OCI-LY7 (cell line): Measurements from ENCODE around the gene EIF4A2. TPM values are rescaled to one million over a fixed set of nuclear protein-coding genes. Genes with fewer than 3 reads are reported as not detected.
A peak's percentile ranks its signal among the peaks of the same experiment; 100 is the strongest.

Experiments
- Bru-seq: library from RNA; stranded (reverse); fragments of 400-500 nt; gene quantifications from one replicate; lab custom pipeline; 2021; lab: Mats Ljungman, UMichigan
- BruChase-seq, 2 experiments: library from RNA; stranded (reverse); fragments of 400-500 nt; gene quantifications; one replicate each; lab custom pipeline; 2021; lab: Mats Ljungman, UMichigan
- BruUV-seq: library from RNA; stranded (reverse); fragments of 400-500 nt; replicated peaks from 2 replicates; lab custom pipeline; 2021; lab: Mats Ljungman, UMichigan
- CTCF ChIA-PET: fragments of 300-600 bp; sonication (Branson Sonifier 250); formaldehyde crosslinking; loops from one replicate; lab custom pipeline; 2022; ENCODE audit warnings: antibody characterized with exemption; ENCODE audit not compliant: unreplicated experiment; lab: Charles Lee
- POLR2A ChIA-PET: fragments of 300-600 bp; sonication (Branson Sonifier 250); formaldehyde crosslinking; loops from one replicate; lab custom pipeline; 2022; ENCODE audit warnings: antibody characterized with exemption; lab: Charles Lee
- DNase-seq: peaks from one replicate; pipeline ENCODE4 v3.0.0-alpha.2; 2015; ENCODE audit warnings: low spot score
- H2AFZ ChIP-seq: fragments of 200-600 bp; sonication (generic), shearing (Covaris generic); 2 replicates; pipeline ENCODE4 v1.6.1; 2014; ENCODE audit warnings: mild to moderate bottlenecking, antibody characterized with exemption, low read length, moderate library complexity
- H3K27ac ChIP-seq: fragments of 200-600 bp; sonication (generic); 2 replicates; pipeline ENCODE4 v1.5.1; 2014; ENCODE audit warnings: mixed run types, low read depth, mild to moderate bottlenecking, moderate library complexity, low read length, inconsistent platforms; ENCODE audit not compliant: poor library complexity, severe bottlenecking
- H3K36me3 ChIP-seq: fragments of 200-600 bp; sonication (generic); 2 replicates; pipeline ENCODE4 v1.6.1; 2014; ENCODE audit warnings: mild to moderate bottlenecking, antibody characterized with exemption, low read length, moderate library complexity, mixed read lengths; ENCODE audit not compliant: insufficient read depth
- H3K4me1 ChIP-seq: fragments of 200-600 bp; sonication (generic); 2 replicates; pipeline ENCODE4 v1.5.1; 2014; ENCODE audit warnings: mild to moderate bottlenecking, low read length; ENCODE audit not compliant: insufficient read depth, poor library complexity, severe bottlenecking
- H3K4me2 ChIP-seq: fragments of 200-600 bp; sonication (generic); 2 replicates; pipeline ENCODE4 v1.6.1; 2014; ENCODE audit warnings: mild to moderate bottlenecking, low read length
- H3K4me3 ChIP-seq: fragments of 200-600 bp; sonication (generic); 2 replicates; pipeline ENCODE4 v1.5.1; 2014; ENCODE audit warnings: mild to moderate bottlenecking, low read depth, low read length; ENCODE audit not compliant: poor library complexity, severe bottlenecking
- H3K79me2 ChIP-seq: fragments of 200-600 bp; sonication (generic); 2 replicates; pipeline ENCODE4 v1.6.1; 2016; ENCODE audit warnings: low read depth, mild to moderate bottlenecking, low read length, moderate library complexity, mixed read lengths; ENCODE audit not compliant: insufficient read depth
- H3K9me2 ChIP-seq: fragments of 200-600 bp; sonication (generic); 2 replicates; pipeline ENCODE4 v1.6.1; 2016; ENCODE audit warnings: mild to moderate bottlenecking, low read length, mixed read lengths; ENCODE audit not compliant: insufficient read depth
- H3K9me3 ChIP-seq: fragments of 200-600 bp; sonication (generic); 2 replicates; pipeline ENCODE4 v1.6.1; 2014; ENCODE audit warnings: mild to moderate bottlenecking, mixed run types, low read length, mixed read lengths
- H4K20me1 ChIP-seq: fragments of 200-600 bp; sonication (generic); 2 replicates; pipeline ENCODE4 v1.6.1; 2014; ENCODE audit warnings: mild to moderate bottlenecking, antibody characterized with exemption, low read length, moderate library complexity, mixed read lengths; ENCODE audit not compliant: insufficient read depth
- EZH2phosphoT487 ChIP-seq: fragments of 200-600 bp; sonication (generic); IDR thresholded peaks from 2 replicates; pipeline ENCODE4 v1.6.1; 2018; ENCODE audit warnings: low read depth, borderline replicate concordance, mild to moderate bottlenecking, mixed run types, antibody characterized with exemption, low read length, moderate library complexity, mixed read lengths
- intact Hi-C: fragments of 100-400 bp; cut with micrococcal nuclease; formaldehyde crosslinking; loops from one replicate; pipeline ENCODE4 v1.10.0; 2022; ENCODE audit not compliant: unreplicated experiment
- long read RNA-seq: library from polyadenylated mRNA; stranded (forward); transcript quantifications from one replicate; pipeline ENCODE4 v2.0.0, GENCODE V29; 2022
- total RNA-seq, 2 experiments: library from RNA; depleted of rRNA in 1 of 2; stranded (reverse); fragments of >200 nt in 1 of 2; shearing (Covaris generic) in 1 of 2; gene quantifications; 2 replicates each; pipeline ENCODE4 v1.2.3, GENCODE V29; 2014 to 2022
- TF ChIP-seq, protein P1 (sequence below): fragments of 200-600 bp; sonication (generic); conservative IDR thresholded peaks from 2 replicates; pipeline ENCODE4 v1.5.1; 2014; ENCODE audit warnings: mild to moderate bottlenecking, antibody characterized with exemption, low read length, moderate library complexity, mixed read lengths

The EIF4A2 gene
- total RNA-seq (2014; rRNA removed; shearing (Covaris generic)) (506 and 596 TPM in 2 replicates), total RNA-seq (2022) (425 and 437 TPM in 2 replicates), Bru-seq, nascent RNA (percentile 100 among the genes with signal in this experiment), BruChase-seq, experiment 1, labeled RNA remaining after a 6-hour chase (percentile 99 among the genes with signal in this experiment), BruChase-seq, experiment 2, labeled RNA remaining after a 2-hour chase (percentile 99 among the genes with signal in this experiment)
- long read RNA-seq, transcript EIF4A2-201 (11 exons, 1,919 nt), result major isoform, 107 of 312 reads
- long read RNA-seq, transcript EIF4A2-203 (10 exons, 1,751 nt), result minor isoform, 24 of 312 reads
- long read RNA-seq, transcript EIF4A2-205 (11 exons, 1,889 nt), result minor isoform, 26 of 312 reads
- long read RNA-seq, partial matches to known transcripts, result 88 of 312 reads
- long read RNA-seq, other reads (novel, unspliced or antisense), result 59 of 312 reads

GRCh38 chr3:186783058-186783730 lies at the start of gene EIF4A2:
TSS of gene EIF4A2 (plus strand) at chr3:186783577. CDS start at chr3:186783611, 34 bp downstream.
- H3K9me3 ChIP-seq, result no peaks in the 10 kb centered on the region
- peak; percentile 95 for DNase-seq
- POLR2A ChIA-PET, result interaction anchor here (0.6 to 5.3 kb wide), 21 partner anchors 9 to 845 kb away, joined by 3 to 47 read pairs (median 4); partner anchors contain the start of genes DNAJB11, RFC4, TBCCD1 and TRA2B
- no peaks in the 10 kb centered on the region for H3K9me2 ChIP-seq
- peaks cover 45% of the 10 kb centered on the region for H4K20me1 ChIP-seq
- no TSS peak for BruUV-seq
- H3K4me2 ChIP-seq, result peak within 1 kb of the TSS; percentile 98
- H3K4me1 ChIP-seq, result peaks cover 43% of the 10 kb centered on the region
- H3K36me3 ChIP-seq, result peaks cover 48% of the 10 kb centered on the region
- peak within 1 kb of the TSS; percentile 90 for H2AFZ ChIP-seq
- H3K4me3 ChIP-seq, result peak within 1 kb of the TSS; percentile 98
- TF ChIP-seq EZH2phosphoT487, result no peak; the same call in 1 of the 2 replicates
- TF ChIP-seq, protein P1, sequence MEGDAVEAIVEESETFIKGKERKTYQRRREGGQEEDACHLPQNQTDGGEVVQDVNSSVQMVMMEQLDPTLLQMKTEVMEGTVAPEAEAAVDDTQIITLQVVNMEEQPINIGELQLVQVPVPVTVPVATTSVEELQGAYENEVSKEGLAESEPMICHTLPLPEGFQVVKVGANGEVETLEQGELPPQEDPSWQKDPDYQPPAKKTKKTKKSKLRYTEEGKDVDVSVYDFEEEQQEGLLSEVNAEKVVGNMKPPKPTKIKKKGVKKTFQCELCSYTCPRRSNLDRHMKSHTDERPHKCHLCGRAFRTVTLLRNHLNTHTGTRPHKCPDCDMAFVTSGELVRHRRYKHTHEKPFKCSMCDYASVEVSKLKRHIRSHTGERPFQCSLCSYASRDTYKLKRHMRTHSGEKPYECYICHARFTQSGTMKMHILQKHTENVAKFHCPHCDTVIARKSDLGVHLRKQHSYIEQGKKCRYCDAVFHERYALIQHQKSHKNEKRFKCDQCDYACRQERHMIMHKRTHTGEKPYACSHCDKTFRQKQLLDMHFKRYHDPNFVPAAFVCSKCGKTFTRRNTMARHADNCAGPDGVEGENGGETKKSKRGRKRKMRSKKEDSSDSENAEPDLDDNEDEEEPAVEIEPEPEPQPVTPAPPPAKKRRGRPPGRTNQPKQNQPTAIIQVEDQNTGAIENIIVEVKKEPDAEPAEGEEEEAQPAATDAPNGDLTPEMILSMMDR, result no peak
- peaks cover 61% of the 10 kb centered on the region for H3K79me2 ChIP-seq
- intact Hi-C loops, result loop anchor here (2.0 kb wide), 2 partner anchors 212 to 846 kb away; partner anchors contain the start of gene DNAJB11
- peak within 1 kb of the TSS; percentile 99 for H3K27ac ChIP-seq
- CTCF ChIA-PET, result no interaction called here

GRCh38 chr3:186742618-186743380 lies 40.6 kb upstream of the EIF4A2 start:
- Histone ChIP-seq H3K79me2 (no peaks in the 10 kb centered on the region), H3K27ac (no peak overlapping the region), H3K4me2 (no peak overlapping the region), H3K36me3 (no peaks in the 10 kb centered on the region), H4K20me1 (no peaks in the 10 kb centered on the region), H3K4me3 (no peak overlapping the region), H2AFZ (no peak overlapping the region), H3K9me3 (no peaks in the 10 kb centered on the region), H3K4me1 (no peaks in the 10 kb centered on the region), H3K9me2 (no peaks in the 10 kb centered on the region)
- no TSS peak for BruUV-seq
- CTCF ChIA-PET, result no interaction called here
- POLR2A ChIA-PET, result no interaction called here
- TF ChIP-seq, protein P1, result no peak
- TF ChIP-seq EZH2phosphoT487, result no peak
- no peak for DNase-seq
- intact Hi-C loops, result no loop called here
